BE2C (cell line): Measurements from ENCODE around the gene SPO11.

Source experiments
- DNase-seq: peaks from one replicate; pipeline ENCODE4 v3.0.0-alpha.2; 2020
- H3K27me3 ChIP-seq: fragments of 250-450 bp; sonication (Bioruptor Pico); 2 replicates; pipeline ENCODE4 v1.5.1; 2020; ENCODE audit warnings: mild to moderate bottlenecking
- H3K36me3 ChIP-seq: fragments of 250-450 bp; sonication (Bioruptor Pico); 2 replicates; pipeline ENCODE4 v1.5.1; 2020; ENCODE audit warnings: mild to moderate bottlenecking
- H3K4me1 ChIP-seq: fragments of 250-450 bp; sonication (Bioruptor Pico); 2 replicates; pipeline ENCODE4 v1.5.1; 2020
- H3K4me3 ChIP-seq: 2 replicates; pipeline ENCODE4 v1.5.1; 2011; ENCODE audit warnings: low read depth, low read length
- H3K9me3 ChIP-seq: fragments of 250-450 bp; sonication (Bioruptor Pico); 2 replicates; pipeline ENCODE4 v1.5.1; 2020
- TF ChIP-seq, protein P1 (sequence below): IDR thresholded peaks from 2 replicates; pipeline ENCODE4 v1.5.1; 2012; ENCODE audit warnings: mild to moderate bottlenecking, low read depth, low read length

SPO11 gene

GRCh38 chr20:57384486-57384885 is 54.9 kb downstream of the SPO11 start:
- peaks cover 15% of the 10 kb centered on the region for H3K36me3 ChIP-seq

DNA sequence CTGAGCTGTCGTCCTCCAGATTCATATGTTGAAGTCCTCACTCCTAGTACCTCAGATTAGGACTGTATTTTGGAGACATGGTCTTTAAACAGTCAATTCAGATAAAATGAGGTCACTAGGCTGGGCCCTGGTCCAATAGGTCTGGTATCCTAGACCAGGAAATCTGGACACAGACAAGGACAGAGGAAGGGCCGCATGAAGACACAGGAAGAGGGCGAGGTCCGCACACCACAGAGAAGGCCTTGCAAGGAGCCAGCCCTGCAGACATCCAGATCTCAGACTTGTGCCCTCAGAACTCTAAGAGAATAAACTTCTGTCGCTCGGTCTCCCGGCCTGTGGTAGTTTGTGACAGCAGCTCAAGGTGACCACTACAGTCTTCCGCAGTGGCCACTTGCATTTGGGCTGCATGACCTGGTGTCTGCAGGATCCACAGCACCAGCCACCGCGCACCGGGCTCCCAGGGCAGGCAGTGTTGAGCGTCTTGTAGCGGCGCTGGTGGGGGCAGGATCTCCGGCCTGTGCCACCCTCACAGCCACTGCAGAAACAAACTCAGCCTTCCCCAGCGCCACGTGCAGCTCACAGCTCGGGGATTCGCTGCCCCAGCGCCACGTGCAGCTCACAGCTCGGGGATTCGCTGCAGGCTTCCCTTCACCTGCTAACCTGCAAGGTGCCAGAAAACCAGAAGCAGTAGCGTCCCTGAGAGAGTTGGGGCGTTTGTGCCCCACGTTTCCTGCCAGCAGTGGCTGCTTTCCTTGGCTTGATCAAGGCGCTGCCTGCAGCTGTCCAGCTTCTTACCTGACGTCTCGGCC is 55.6 kb downstream of the SPO11 start:
- H3K4me1 ChIP-seq, result no peaks in the 10 kb centered on the region
- TF ChIP-seq, protein P1, sequence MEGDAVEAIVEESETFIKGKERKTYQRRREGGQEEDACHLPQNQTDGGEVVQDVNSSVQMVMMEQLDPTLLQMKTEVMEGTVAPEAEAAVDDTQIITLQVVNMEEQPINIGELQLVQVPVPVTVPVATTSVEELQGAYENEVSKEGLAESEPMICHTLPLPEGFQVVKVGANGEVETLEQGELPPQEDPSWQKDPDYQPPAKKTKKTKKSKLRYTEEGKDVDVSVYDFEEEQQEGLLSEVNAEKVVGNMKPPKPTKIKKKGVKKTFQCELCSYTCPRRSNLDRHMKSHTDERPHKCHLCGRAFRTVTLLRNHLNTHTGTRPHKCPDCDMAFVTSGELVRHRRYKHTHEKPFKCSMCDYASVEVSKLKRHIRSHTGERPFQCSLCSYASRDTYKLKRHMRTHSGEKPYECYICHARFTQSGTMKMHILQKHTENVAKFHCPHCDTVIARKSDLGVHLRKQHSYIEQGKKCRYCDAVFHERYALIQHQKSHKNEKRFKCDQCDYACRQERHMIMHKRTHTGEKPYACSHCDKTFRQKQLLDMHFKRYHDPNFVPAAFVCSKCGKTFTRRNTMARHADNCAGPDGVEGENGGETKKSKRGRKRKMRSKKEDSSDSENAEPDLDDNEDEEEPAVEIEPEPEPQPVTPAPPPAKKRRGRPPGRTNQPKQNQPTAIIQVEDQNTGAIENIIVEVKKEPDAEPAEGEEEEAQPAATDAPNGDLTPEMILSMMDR, result no peak
- no peaks in the 10 kb centered on the region for H3K9me3 ChIP-seq
- H3K4me3 ChIP-seq, result no peak overlapping the region
- H3K27me3 ChIP-seq, result no peaks in the 10 kb centered on the region
- peaks cover 15% of the 10 kb centered on the region for H3K36me3 ChIP-seq
- DNase-seq, result no peak

More at GRCh38 chr20:57384486-57384885, 54.9 kb downstream of the SPO11 start:
- no peaks in the 10 kb centered on the region for H3K4me1 ChIP-seq
- H3K4me3 ChIP-seq, result no peak overlapping the region
- H3K9me3 ChIP-seq, result no peaks in the 10 kb centered on the region
- no peak for DNase-seq
- TF ChIP-seq, protein P1, result no peak
- no peaks in the 10 kb centered on the region for H3K27me3 ChIP-seq

- Histone ChIP-seq H3K36me3 (peaks cover 9% of the 10 kb centered on the region), H3K9me3 (peaks cover 3% of the 10 kb centered on the region; the same call in 1 of the 2 replicates), H3K4me3 (no peak overlapping the region), H3K27me3 (no peaks in the 10 kb centered on the region), H3K4me1 (peaks cover 3% of the 10 kb centered on the region)
- TF ChIP-seq, protein P1, result no peak
- no peak for DNase-seq
These were observed 56.3 kb downstream of the SPO11 start for GRCh38 chr20:57385940-57386339.

- Histone ChIP-seq H3K9me3 (peaks cover 3% of the 10 kb centered on the region; the same call in 1 of the 2 replicates), H3K4me1 (peaks cover 4% of the 10 kb centered on the region)
- DNase-seq, result no peak
These were observed 57.2 kb downstream of the SPO11 start for GRCh38 chr20:57386762-57387161.

DNA sequence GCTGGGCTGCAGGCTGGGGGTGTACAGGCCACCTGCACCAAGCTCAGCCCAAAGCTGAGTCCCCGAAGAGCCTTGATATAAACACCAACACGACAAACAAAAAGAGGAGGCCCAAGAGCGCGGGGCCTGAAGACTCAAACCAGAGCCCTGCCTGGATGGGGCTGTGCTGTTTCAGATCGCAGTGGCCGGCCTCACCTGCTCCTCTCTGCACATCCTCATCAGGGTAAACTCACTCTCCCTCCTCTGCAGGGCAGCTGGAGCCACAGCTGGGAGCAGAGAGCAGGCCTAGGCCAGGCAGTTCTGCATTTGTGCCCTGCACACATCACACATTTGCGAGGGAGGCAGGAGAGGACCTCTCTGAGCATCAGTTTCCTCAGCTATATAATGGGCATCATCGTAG is 57.9 kb downstream of the SPO11 start:
- peaks cover 4% of the 10 kb centered on the region for H3K4me1 ChIP-seq
- H3K4me3 ChIP-seq, result no peak overlapping the region
- H3K36me3 ChIP-seq, result peaks cover 8% of the 10 kb centered on the region; the same call in 1 of the 2 replicates
- H3K9me3 ChIP-seq, result peaks cover 3% of the 10 kb centered on the region; the same call in 1 of the 2 replicates
- H3K27me3 ChIP-seq, result no peaks in the 10 kb centered on the region
- TF ChIP-seq, protein P1, result no peak
- DNase-seq, result no peak

More at GRCh38 chr20:57386762-57387161, 57.2 kb downstream of the SPO11 start:
- Histone ChIP-seq H3K36me3 (peaks cover 4% of the 10 kb centered on the region; the same call in 1 of the 2 replicates), H3K4me3 (no peak overlapping the region), H3K27me3 (no peaks in the 10 kb centered on the region)
- TF ChIP-seq, protein P1, result no peak

- H3K4me3 ChIP-seq, result no peak overlapping the region
- H3K4me1 ChIP-seq, result peaks cover 4% of the 10 kb centered on the region
- peaks cover 9% of the 10 kb centered on the region; the same call in 1 of the 2 replicates for H3K36me3 ChIP-seq
- H3K27me3 ChIP-seq, result no peaks in the 10 kb centered on the region
- peaks cover 3% of the 10 kb centered on the region; the same call in 1 of the 2 replicates for H3K9me3 ChIP-seq
- DNase-seq, result no peak
- TF ChIP-seq, protein P1, result no peak
These were observed 58.4 kb downstream of the SPO11 start for GRCh38 chr20:57387945-57388371.
